ENCODE measurements around the gene RPS6KA2. TPM values are rescaled to one million over a fixed set of nuclear protein-coding genes. Genes with fewer than 3 reads are reported as not detected.

The RPS6KA2 gene
- total RNA-seq, 1 donor from 2014 or later = 12.3 TPM

- Mint-ChIP-seq H3K27ac (no peak overlapping the region), H3K4me3 (no peak overlapping the region), H3K36me3 (peaks cover 12% of the 10 kb centered on the region), H3K4me1 (peaks cover 33% of the 10 kb centered on the region), H3K9me3 (no peaks in the 10 kb centered on the region), H3K27me3 (ENCODE audit: low read depth) (no peaks in the 10 kb centered on the region)
- no peak for DNase-seq (ENCODE audit: low spot score in 2 of 2, unreplicated experiment in 2 of 2)
- no peak for TF ChIP-seq CTCF (IDR thresholded peaks at IDR 0.05; ENCODE audit: unreplicated experiment)
These were observed 139.9 kb downstream of the RPS6KA2 start for GRCh38 chr6:166487148-166487547.

GRCh38 chr6:166486536-166486880 lies 140.5 kb downstream of the RPS6KA2 start:
- H3K9me3 Mint-ChIP-seq = no peaks in the 10 kb centered on the region
- H3K27ac Mint-ChIP-seq = no peak overlapping the region
- H3K4me1 Mint-ChIP-seq = peaks cover 29% of the 10 kb centered on the region
- DNase-seq (ENCODE audit: low spot score in 2 of 2, unreplicated experiment in 2 of 2) = no peak
- TF ChIP-seq CTCF (IDR thresholded peaks at IDR 0.05; ENCODE audit: unreplicated experiment) = no peak
- peaks cover 12% of the 10 kb centered on the region for H3K36me3 Mint-ChIP-seq
- H3K4me3 Mint-ChIP-seq = no peak overlapping the region
- no peaks in the 10 kb centered on the region for H3K27me3 Mint-ChIP-seq (ENCODE audit: low read depth)

GRCh38 chr6:166485651-166486535 lies 141.2 kb downstream of the RPS6KA2 start:
- H3K27ac Mint-ChIP-seq = no peak overlapping the region
- H3K36me3 Mint-ChIP-seq = peaks cover 12% of the 10 kb centered on the region
- peaks cover 28% of the 10 kb centered on the region for H3K4me1 Mint-ChIP-seq
- TF ChIP-seq CTCF (IDR thresholded peaks at IDR 0.05; ENCODE audit: unreplicated experiment) = no peak
- H3K9me3 Mint-ChIP-seq = no peaks in the 10 kb centered on the region
- H3K4me3 Mint-ChIP-seq = no peak overlapping the region
- H3K27me3 Mint-ChIP-seq (ENCODE audit: low read depth) = no peaks in the 10 kb centered on the region
- DNase-seq (ENCODE audit: low spot score in 2 of 2, unreplicated experiment in 2 of 2) = no peak

- H3K4me1 Mint-ChIP-seq = peaks cover 22% of the 10 kb centered on the region
These were observed 142.2 kb downstream of the RPS6KA2 start for GRCh38 chr6:166484863-166485262.

GRCh38 chr6:166483573-166484250 lies 143.3 kb downstream of the RPS6KA2 start:
- Mint-ChIP-seq H3K4me1 (peaks cover 20% of the 10 kb centered on the region), H3K36me3 (peaks cover 12% of the 10 kb centered on the region), H3K27me3 (ENCODE audit: low read depth) (no peaks in the 10 kb centered on the region), H3K27ac (no peak overlapping the region), H3K9me3 (no peaks in the 10 kb centered on the region), H3K4me3 (no peak overlapping the region)
- no peak for DNase-seq (ENCODE audit: low spot score in 2 of 2, unreplicated experiment in 2 of 2)
- no peak for TF ChIP-seq CTCF (IDR thresholded peaks at IDR 0.05; ENCODE audit: unreplicated experiment)

More at GRCh38 chr6:166484863-166485262, 142.2 kb downstream of the RPS6KA2 start:
- Mint-ChIP-seq H3K27ac (no peak overlapping the region), H3K36me3 (peaks cover 12% of the 10 kb centered on the region), H3K27me3 (ENCODE audit: low read depth) (no peaks in the 10 kb centered on the region), H3K4me3 (no peak overlapping the region), H3K9me3 (no peaks in the 10 kb centered on the region)
- TF ChIP-seq CTCF (IDR thresholded peaks at IDR 0.05; ENCODE audit: unreplicated experiment) = no peak
- no peak for DNase-seq (ENCODE audit: low spot score in 2 of 2, unreplicated experiment in 2 of 2)

All from mesothelial cell of epicardium (in vitro differentiated cells).